ENCODE measurements around the gene NFS1.

DNA sequence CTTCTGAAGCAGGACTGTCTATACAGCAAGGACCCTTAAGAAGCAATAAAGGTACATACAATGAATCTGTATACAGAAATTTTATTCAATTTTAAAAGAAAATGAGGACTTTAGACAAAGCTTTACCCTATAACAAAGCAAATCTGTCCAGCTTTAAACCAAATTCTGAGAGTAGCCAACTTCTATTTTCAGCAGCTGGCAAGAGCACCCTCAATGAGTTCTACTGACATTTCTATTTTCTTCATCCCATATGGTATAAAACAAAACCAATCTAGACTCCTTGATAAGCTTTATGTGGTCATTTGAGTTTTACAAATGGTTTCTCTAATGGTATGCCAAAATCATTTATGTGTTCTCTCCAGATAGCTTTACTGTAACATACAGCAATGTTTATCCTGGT is 47.2 kb downstream of the NFS1 start:
- TF ChIP-seq, protein P1, sequence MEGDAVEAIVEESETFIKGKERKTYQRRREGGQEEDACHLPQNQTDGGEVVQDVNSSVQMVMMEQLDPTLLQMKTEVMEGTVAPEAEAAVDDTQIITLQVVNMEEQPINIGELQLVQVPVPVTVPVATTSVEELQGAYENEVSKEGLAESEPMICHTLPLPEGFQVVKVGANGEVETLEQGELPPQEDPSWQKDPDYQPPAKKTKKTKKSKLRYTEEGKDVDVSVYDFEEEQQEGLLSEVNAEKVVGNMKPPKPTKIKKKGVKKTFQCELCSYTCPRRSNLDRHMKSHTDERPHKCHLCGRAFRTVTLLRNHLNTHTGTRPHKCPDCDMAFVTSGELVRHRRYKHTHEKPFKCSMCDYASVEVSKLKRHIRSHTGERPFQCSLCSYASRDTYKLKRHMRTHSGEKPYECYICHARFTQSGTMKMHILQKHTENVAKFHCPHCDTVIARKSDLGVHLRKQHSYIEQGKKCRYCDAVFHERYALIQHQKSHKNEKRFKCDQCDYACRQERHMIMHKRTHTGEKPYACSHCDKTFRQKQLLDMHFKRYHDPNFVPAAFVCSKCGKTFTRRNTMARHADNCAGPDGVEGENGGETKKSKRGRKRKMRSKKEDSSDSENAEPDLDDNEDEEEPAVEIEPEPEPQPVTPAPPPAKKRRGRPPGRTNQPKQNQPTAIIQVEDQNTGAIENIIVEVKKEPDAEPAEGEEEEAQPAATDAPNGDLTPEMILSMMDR (IDR thresholded peaks at IDR 0.05; ENCODE audit: low read length), result no peak
- TF ChIP-seq EZH2 (IDR thresholded peaks at IDR 0.05; ENCODE audit: borderline replicate concordance, low read length), result no peak
